Suprapubic skin (tissue), 3 donors: ENCODE results near the gene RTL10.

Source experiments
- EP300 ChIP-seq: sonication (generic); formaldehyde crosslinking; IDR thresholded peaks from one replicate; pipeline ENCODE4 v1.6.1; 2017; ENCODE audit warnings: antibody characterized with exemption
- TF ChIP-seq, protein P1 (sequence below), 2 donors: fragments of 200-600 bp in 1 of 2; fragments of 450-650 bp in 1 of 2; sonication (generic) in 1 of 2; IDR thresholded peaks; one replicate each; pipeline ENCODE4 v1.5.1; 2016 to 2019; ENCODE audit warnings: antibody characterized with exemption in 2 of 2, mild to moderate bottlenecking in 1 of 2, moderate library complexity in 1 of 2

GRCh38 chr22:19892257-19892879, 37.7 kb upstream of the RTL10 start:
- no peak for TF ChIP-seq EP300
- TF ChIP-seq, protein P1, sequence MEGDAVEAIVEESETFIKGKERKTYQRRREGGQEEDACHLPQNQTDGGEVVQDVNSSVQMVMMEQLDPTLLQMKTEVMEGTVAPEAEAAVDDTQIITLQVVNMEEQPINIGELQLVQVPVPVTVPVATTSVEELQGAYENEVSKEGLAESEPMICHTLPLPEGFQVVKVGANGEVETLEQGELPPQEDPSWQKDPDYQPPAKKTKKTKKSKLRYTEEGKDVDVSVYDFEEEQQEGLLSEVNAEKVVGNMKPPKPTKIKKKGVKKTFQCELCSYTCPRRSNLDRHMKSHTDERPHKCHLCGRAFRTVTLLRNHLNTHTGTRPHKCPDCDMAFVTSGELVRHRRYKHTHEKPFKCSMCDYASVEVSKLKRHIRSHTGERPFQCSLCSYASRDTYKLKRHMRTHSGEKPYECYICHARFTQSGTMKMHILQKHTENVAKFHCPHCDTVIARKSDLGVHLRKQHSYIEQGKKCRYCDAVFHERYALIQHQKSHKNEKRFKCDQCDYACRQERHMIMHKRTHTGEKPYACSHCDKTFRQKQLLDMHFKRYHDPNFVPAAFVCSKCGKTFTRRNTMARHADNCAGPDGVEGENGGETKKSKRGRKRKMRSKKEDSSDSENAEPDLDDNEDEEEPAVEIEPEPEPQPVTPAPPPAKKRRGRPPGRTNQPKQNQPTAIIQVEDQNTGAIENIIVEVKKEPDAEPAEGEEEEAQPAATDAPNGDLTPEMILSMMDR (IDR thresholded peaks at IDR 0.05) = no peak
